HepG2 (cell line): Measurements from ENCODE around the gene ZNRD2.

Experiments used
- CBX5 ChIP-seq: sonication (generic); formaldehyde crosslinking; IDR thresholded peaks from 2 replicates; pipeline ENCODE4 v1.4.0; 2020; ENCODE audit warnings: missing genetic modification reagents, borderline replicate concordance
- CHD2 ChIP-seq: IDR thresholded peaks from 2 replicates; pipeline ENCODE4 v1.6.1; 2011; ENCODE audit warnings: low read depth, low read length, improper control_type of control experiment
- CTCF ChIP-seq: sonication (generic); formaldehyde crosslinking; IDR thresholded peaks from 2 replicates; pipeline ENCODE4 v1.5.0; 2020; ENCODE audit warnings: mild to moderate bottlenecking, missing genetic modification reagents, moderate library complexity
- EZH2 ChIP-seq: conservative IDR thresholded peaks from 2 replicates; pipeline ENCODE4 v1.6.1; 2012; ENCODE audit warnings: mild to moderate bottlenecking, low read depth, low read length, moderate library complexity
- POLR2A ChIP-seq, 2 experiments: IDR thresholded peaks; 2 replicates each; pipeline ENCODE4 v1.6.1; 2011; ENCODE audit warnings: low read depth in 2 of 2, low read length in 2 of 2, mild to moderate bottlenecking in 1 of 2, moderate library complexity in 1 of 2; ENCODE audit not compliant: insufficient read depth in 1 of 2
- STAG1 ChIP-seq: sonication (generic); formaldehyde crosslinking; IDR thresholded peaks from 2 replicates; pipeline ENCODE4 v1.4.0; 2020; ENCODE audit warnings: missing genetic modification reagents
- TCF7 ChIP-seq: sonication (generic); IDR thresholded peaks from 2 replicates; pipeline ENCODE4 v1.6.1; 2016; ENCODE audit warnings: antibody characterized with exemption, low read depth
- TOPORS ChIP-seq: sonication (generic); formaldehyde crosslinking; IDR thresholded peaks from 2 replicates; pipeline ENCODE4 v1.8.0; 2023; ENCODE audit warnings: mild to moderate bottlenecking, missing genetic modification reagents
- ZNF879 ChIP-seq: sonication (generic); formaldehyde crosslinking; IDR thresholded peaks from 2 replicates; pipeline ENCODE4 v1.8.1; 2023; ENCODE audit warnings: missing genetic modification reagents
- TF ChIP-seq, protein P1 (sequence below): sonication (generic); formaldehyde crosslinking; IDR thresholded peaks from 2 replicates; pipeline ENCODE4 v1.4.0; 2020; ENCODE audit warnings: missing genetic modification reagents

GRCh38 chr11:65611028-65611757 lies 40.9 kb downstream of the ZNRD2 start:
- TF ChIP-seq EZH2 (no peak), STAG1 (CRISPR knock-in tag) (no peak), CBX5 (no peak), ZNF879 (no peak), CTCF (CRISPR knock-in tag) (no peak), POLR2A (IDR thresholded peaks at IDR 0.05; ENCODE audit: insufficient read depth in 1 of 2, low read depth in 2 of 2, low read length in 2 of 2) (no peak), TCF7 (no peak), TOPORS (no peak), CHD2 (no peak)
- TF ChIP-seq, protein P1, sequence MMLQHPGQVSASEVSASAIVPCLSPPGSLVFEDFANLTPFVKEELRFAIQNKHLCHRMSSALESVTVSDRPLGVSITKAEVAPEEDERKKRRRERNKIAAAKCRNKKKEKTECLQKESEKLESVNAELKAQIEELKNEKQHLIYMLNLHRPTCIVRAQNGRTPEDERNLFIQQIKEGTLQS (CRISPR knock-in tag) = no peak
